Measurements from ENCODE around the gene SORCS3.

DNA sequence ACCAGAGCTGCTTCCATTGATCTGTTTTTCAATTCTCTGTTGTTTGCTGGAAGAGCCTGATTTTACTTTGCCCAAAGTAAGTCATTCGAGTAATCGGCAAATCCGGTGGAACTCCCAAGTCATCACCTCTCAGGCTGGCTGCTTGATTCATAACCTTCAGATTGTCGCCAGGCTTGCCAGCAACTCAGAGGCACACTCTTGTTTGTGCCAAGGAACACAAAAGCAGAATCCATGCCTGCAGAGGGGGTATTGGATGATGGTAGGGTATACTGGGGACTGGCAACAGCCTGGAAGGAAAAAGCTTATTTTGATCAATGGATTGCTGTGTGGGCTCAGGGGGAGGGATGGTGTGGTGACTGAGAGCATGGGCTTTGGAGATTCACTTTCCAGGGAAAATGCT, 542.4 kb downstream of the SORCS3 start:
- TF ChIP-seq, protein P1, sequence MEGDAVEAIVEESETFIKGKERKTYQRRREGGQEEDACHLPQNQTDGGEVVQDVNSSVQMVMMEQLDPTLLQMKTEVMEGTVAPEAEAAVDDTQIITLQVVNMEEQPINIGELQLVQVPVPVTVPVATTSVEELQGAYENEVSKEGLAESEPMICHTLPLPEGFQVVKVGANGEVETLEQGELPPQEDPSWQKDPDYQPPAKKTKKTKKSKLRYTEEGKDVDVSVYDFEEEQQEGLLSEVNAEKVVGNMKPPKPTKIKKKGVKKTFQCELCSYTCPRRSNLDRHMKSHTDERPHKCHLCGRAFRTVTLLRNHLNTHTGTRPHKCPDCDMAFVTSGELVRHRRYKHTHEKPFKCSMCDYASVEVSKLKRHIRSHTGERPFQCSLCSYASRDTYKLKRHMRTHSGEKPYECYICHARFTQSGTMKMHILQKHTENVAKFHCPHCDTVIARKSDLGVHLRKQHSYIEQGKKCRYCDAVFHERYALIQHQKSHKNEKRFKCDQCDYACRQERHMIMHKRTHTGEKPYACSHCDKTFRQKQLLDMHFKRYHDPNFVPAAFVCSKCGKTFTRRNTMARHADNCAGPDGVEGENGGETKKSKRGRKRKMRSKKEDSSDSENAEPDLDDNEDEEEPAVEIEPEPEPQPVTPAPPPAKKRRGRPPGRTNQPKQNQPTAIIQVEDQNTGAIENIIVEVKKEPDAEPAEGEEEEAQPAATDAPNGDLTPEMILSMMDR (IDR thresholded peaks at IDR 0.05 in 2 of 3, conservative IDR thresholded peaks at IDR 0.05 in 1 of 3; ENCODE audit: borderline replicate concordance in 1 of 3, insufficient read depth in 1 of 3, low read depth in 2 of 3, low read length in 2 of 3) = no peak
- no peak for TF ChIP-seq SP1 (IDR thresholded peaks at IDR 0.05; ENCODE audit: low read depth)
- TF ChIP-seq, protein P2, sequence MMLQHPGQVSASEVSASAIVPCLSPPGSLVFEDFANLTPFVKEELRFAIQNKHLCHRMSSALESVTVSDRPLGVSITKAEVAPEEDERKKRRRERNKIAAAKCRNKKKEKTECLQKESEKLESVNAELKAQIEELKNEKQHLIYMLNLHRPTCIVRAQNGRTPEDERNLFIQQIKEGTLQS (IDR thresholded peaks at IDR 0.05) = no peak
- TF ChIP-seq POLR2AphosphoS5 (IDR thresholded peaks at IDR 0.05; ENCODE audit: low read depth, low read length) = no peak
- TF ChIP-seq CEBPB (IDR thresholded peaks at IDR 0.05; ENCODE audit: low read depth) = no peak
- no peak for TF ChIP-seq YY1 (IDR thresholded peaks at IDR 0.05; ENCODE audit: extremely low read depth, insufficient replicate concordance, low read depth, low read length)
- TF ChIP-seq, protein P3, sequence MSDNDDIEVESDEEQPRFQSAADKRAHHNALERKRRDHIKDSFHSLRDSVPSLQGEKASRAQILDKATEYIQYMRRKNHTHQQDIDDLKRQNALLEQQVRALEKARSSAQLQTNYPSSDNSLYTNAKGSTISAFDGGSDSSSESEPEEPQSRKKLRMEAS (IDR thresholded peaks at IDR 0.05) = no peak
- TF ChIP-seq ELF1 (IDR thresholded peaks at IDR 0.05; ENCODE audit: borderline replicate concordance, low read depth) = no peak
- TF ChIP-seq, protein P4, sequence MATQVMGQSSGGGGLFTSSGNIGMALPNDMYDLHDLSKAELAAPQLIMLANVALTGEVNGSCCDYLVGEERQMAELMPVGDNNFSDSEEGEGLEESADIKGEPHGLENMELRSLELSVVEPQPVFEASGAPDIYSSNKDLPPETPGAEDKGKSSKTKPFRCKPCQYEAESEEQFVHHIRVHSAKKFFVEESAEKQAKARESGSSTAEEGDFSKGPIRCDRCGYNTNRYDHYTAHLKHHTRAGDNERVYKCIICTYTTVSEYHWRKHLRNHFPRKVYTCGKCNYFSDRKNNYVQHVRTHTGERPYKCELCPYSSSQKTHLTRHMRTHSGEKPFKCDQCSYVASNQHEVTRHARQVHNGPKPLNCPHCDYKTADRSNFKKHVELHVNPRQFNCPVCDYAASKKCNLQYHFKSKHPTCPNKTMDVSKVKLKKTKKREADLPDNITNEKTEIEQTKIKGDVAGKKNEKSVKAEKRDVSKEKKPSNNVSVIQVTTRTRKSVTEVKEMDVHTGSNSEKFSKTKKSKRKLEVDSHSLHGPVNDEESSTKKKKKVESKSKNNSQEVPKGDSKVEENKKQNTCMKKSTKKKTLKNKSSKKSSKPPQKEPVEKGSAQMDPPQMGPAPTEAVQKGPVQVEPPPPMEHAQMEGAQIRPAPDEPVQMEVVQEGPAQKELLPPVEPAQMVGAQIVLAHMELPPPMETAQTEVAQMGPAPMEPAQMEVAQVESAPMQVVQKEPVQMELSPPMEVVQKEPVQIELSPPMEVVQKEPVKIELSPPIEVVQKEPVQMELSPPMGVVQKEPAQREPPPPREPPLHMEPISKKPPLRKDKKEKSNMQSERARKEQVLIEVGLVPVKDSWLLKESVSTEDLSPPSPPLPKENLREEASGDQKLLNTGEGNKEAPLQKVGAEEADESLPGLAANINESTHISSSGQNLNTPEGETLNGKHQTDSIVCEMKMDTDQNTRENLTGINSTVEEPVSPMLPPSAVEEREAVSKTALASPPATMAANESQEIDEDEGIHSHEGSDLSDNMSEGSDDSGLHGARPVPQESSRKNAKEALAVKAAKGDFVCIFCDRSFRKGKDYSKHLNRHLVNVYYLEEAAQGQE (IDR thresholded peaks at IDR 0.05; ENCODE audit: low read depth) = no peak
- no peak for TF ChIP-seq EZH2 (IDR thresholded peaks at IDR 0.05)
- no peak for TF ChIP-seq FOSL1 (IDR thresholded peaks at IDR 0.05; ENCODE audit: low read depth)
